GM18517 (cell line): ENCODE data around the gene DDR2.

Experiments
- ATAC-seq: cut with Tn5 transposase; IDR thresholded peaks from one replicate; pipeline ENCODE4 v1.9.1; 2021; ENCODE audit warnings: mild to moderate bottlenecking, moderate library complexity; ENCODE audit not compliant: unreplicated experiment

DDR2 gene

DNA sequence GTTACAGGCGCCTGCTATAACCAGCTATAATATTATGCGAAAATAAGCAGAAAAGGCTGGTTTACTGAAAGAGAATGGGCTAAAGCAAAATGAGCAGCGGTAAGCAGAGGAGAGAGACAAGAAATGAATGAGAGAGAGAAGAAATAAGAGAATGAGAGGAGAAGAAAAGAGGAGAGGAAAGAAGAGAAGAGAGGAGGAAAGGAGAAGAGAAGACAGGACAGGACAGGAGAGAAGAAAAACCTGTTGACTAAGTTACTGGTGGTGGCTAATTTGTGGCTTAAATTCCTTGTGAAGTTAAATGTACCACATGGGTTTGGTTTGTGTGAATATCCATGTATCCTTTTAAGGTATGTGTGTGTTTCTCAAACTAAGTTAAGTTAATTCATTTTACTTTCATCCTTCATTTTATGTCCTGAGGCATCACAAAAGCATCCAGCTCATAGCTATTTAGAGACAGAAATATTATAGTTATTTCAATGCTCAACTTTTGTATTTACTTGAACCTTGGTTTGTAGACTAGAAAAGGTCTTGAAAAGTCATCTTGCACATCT lies 3.1 kb upstream of the DDR2 start:
- no peak for ATAC-seq

GRCh38 chr1:162629651-162630050 lies 2.6 kb upstream of the DDR2 start:
- no peak for ATAC-seq

DNA sequence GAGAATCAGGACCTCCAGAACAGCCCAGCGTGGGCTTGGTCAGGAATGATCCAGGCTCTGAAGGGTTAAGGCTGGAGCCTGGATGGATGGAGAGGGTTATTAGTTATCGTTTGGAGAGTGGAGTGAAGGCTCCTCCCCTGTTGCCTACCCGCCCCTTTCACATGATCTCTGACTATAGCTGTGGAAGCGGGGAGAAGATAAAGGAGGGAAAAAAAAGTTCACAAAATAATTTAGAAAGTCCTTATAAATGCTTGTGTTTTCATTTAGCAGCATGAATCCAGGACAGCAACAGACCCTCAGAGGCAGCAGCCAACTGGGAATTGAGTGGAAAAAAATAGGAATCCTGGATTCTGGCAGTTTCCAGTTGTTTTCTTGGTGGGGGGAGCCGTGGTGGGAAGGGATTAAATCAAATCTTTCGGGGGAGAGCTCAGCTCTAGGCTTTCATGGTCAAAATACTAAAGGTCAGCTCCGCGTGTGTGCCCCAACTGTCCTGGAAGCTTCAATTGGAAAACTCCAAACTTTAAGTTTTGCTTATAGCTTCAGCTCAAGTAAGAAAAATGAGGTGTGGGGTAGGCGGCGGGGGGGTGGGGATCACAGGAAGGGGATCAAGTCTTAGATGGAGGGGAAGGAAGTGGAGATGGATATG lies 595 bp upstream of the DDR2 start:
- ATAC-seq: no peak

DNA sequence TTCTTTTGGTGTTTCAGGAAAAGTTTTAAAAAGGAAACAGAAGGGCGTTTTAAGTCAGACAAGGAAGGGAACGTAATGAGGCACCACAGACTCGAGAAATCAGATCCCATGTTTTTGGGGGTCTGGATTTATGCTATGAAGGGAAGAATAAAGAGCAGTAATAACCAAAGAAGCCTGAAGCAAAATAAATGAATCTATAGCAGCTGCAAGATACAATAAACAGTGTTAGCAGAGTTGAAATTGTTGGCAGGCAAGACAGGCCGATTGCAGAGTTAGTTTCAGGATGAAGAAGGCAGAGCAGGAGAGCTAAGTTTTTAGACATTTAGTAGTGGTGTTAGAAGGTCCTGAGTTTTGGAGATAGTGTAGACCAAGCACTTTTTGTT lies 425 bp downstream of the DDR2 start:
- no peak for ATAC-seq

DNA sequence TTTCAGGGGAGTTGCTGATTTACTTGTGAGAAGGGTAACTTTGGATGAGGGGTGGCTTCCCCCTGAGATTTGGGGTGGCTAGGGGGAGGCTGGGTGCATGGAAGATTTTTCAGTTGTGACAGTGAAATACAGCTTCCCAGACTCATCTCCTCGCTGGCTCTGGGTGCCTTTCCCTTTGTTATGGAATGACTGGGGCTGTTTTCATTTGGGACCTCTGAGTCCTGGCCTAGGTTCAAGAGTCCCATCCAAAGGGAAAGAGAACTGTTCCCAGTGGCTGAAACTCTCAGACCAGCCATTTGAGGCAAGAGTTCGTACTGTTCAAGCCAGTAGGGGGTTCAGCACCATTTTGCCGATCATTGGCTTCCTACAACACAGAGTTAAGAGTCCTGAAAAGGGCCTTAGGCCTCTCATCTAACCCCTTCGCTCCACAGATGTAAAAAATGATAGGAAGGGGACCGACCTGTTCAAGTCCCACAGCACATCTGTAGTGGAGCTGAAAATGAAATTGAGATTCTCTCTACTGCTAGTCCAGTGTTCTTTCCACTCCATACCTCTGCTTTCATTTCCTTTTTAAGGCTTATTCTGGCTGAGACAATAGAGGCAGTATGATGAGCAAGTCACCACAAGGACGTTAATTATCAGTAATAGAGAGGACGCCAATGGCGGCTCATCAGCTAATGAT lies 958 bp downstream of the DDR2 start:
- peak; percentile 59 for ATAC-seq

DNA sequence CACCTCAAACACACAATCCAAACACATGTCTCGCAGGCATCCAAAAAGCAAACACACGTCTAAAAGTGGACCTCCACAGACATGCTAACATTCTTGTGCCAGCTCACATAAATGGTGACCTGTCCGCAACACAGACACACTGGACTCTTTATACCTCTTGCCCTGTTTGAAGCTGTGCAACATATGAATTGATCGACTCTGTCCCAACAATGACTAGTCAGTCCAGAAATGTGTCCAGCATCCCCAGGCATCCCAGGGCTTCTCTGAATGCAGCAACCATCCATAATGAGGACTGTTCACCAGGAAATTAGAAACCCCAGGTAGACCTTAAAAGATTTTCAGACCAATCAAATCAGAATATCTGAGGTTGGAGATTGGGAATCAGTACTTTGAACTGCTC lies 3.2 kb downstream of the DDR2 start:
- no peak for ATAC-seq

GRCh38 chr1:162639718-162640117 lies 7.5 kb downstream of the DDR2 start:
- peak; percentile 65 for ATAC-seq

DNA sequence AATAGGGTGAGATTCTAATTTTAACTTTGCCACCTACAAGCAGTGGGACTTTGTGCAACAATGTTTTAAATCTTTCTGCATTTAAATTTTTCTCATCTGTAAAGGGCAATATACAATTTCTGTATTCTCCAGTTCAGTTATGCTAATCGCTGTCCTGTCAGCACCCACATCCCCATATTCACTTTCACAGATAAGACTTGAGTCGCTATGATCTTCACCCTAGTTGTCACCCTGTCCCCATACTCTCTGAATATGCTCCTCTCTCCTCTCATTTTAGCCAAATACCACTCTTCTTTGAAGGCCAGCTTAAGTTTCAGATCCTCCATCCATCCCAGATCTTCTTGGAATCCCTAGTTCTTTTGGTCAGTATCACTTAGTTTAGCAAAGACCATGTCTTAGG lies 8.8 kb downstream of the DDR2 start:
- ATAC-seq: no peak

DNA sequence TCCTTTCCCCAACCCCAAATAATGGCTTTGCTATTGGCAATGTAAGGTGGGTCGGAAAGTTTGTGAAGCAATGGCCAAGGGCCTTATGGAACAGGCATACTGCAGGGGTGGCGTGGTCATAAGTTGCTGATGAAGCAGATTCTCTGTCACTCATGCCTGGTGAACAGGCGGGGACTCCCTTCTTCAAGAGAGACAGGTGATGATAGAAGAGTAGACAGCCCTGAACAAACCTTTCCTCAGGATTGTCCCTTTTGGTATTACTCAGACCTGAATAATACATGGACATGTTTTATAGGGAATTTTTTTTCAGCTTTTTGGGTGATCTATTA lies 12.7 kb downstream of the DDR2 start:
- no peak for ATAC-seq

DNA sequence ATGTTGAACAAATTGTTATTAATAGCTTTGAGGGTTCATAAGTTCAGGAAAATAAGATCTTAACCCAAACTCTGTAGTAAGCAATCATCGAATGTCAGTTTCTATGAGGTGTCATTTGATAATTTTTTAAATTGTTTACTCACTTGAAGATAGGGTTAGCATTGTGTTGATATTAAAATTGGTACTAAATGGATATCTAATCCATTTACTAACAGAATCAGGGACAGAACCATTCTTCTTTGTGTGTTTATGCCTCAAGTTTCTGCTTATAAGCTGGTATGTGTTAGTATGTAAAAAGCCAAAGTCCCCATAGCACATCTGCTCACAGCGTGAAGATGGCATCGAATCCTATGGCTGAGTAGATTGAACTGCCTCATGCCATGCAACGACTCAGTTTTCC lies 13.4 kb downstream of the DDR2 start:
- no peak for ATAC-seq

DNA sequence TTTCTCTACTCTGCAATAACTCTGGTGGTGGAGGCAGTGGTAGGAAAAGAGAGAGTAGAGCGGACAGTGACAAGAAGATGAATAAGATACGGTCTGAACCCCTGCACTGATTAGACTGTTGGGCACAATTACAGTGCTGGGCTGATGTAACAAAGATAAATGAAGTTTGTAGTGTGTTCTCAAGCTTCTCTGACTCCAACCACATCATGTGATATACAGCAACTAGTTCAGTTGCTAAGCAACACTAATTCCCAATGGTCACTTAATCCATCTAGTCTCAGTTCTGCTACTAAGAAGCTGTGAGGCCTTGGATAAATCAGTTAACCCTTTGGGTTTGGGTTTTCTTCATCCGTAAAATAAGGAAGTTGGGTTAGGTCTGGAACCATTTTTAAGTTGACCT lies 17.3 kb downstream of the DDR2 start:
- ATAC-seq: no peak

- no peak for ATAC-seq
These were observed 22.8 kb downstream of the DDR2 start for GRCh38 chr1:162654915-162655620.

- no peak for ATAC-seq
These were observed 24.0 kb downstream of the DDR2 start for GRCh38 chr1:162656266-162656665.

- ATAC-seq: no peak
These were observed 28.3 kb downstream of the DDR2 start for GRCh38 chr1:162660574-162660973.

DNA sequence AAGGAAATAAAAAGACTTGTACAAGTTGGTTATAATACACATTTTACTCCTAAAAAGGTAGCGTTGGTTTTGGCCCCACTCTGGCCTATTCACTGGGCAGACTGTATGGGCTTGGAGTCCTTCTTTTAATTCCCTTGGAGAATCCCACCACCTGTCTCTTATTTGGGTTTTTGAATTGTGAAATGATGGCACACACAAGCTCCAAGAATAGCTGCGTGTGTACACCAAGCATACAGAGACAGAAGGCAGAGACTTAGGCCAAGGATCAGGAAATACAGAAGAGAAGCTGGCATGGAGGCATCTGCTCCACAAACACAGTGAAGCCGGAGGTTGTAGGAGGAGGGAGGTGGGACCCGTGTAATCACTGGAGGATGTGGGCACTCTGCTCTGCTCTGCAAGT lies 29.1 kb downstream of the DDR2 start:
- ATAC-seq: no peak

DNA sequence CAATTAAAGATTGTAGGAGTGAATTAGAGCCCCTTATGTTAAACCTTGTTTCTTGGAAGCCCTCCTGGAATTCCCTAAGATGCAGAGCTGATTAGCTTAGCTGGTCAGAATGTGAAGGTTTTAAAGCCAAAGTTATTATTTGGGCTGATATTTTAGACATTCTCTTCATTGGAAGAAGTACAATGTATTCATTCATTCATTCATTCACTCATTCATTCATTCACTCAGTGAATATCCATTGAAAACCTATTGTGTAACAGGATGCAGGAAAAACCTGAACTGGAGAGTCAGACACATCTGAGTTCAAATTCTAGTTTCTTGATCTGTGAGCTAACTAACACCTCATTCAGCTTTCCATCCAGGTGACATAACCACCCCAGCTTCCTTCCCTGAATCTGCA lies 29.7 kb downstream of the DDR2 start:
- ATAC-seq: no peak

DNA sequence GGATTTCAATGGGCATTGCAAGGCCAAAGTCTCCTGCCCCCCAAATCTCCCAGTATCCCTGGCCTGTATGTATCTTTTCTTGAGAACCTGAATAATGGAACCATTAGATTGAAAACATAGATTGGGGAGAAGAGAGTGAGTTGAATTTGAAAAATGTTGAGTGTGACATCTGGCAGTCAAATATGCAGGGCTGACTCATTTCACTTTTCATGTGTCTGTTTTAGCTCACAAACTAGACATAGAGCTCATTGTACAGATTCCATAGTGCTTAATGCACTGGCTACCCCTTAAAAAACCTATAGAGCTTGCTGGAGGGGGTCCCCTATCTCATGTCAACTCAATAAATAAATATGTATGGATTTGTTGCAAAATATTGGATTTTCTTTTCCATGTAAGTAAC lies 30.8 kb downstream of the DDR2 start:
- no peak for ATAC-seq

GRCh38 chr1:162663589-162664106 lies 31.4 kb downstream of the DDR2 start:
- no peak for ATAC-seq

- no peak for ATAC-seq
These were observed 33.9 kb downstream of the DDR2 start for GRCh38 chr1:162666006-162666645.

DNA sequence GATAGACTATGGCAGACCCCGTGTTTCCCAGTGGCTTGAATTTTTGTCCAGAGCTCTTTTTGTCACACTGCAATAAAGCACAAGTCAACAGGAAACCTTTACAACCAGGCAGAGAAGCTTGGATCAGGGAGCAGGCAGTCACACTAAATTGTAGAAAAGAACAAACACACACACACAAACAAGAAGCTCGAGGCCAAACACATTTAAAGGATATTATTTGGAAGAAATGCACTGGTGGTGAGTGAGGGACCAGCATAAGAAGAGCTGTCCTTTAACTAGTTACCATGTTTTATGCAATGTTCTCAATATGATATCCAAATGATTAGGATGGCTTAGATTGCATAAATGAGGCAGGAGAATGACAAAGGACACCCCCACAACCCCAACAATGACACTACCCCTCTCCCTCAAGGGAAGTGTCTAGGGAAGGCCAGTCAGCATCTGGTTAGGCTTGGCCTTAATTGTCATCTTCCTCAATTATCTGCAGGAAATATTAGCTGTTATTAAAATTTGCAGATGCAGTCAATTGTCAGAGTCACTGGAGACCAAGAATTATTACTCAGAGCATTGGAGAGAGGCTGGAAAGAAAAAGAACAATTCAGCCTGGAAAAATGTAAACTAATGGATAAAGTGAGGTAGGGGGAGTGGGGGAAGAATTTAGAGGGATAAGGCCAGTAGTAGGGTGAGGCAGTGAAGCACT lies 35.3 kb downstream of the DDR2 start:
- no peak for ATAC-seq
